ENCODE data around the gene CNTN5.

The CNTN5 gene

GRCh38 chr11:99391245-99391644, 370.5 kb downstream of the CNTN5 start:
- ATAC-seq, result no peak
- TF ChIP-seq OSR1 (CRISPR knock-in tag; IDR thresholded peaks at IDR 0.05) (no peak), PATZ1 (CRISPR knock-in tag; IDR thresholded peaks at IDR 0.05; ENCODE audit: borderline replicate concordance) (no peak), PPARA (CRISPR knock-in tag; IDR thresholded peaks at IDR 0.05; ENCODE audit: borderline replicate concordance) (no peak), CREB5 (CRISPR knock-in tag; IDR thresholded peaks at IDR 0.05; ENCODE audit: low read depth) (no peak), CSDC2 (CRISPR knock-in tag; IDR thresholded peaks at IDR 0.05) (no peak), CSRNP3 (CRISPR knock-in tag; IDR thresholded peaks at IDR 0.05) (no peak), ESRRG (CRISPR knock-in tag; IDR thresholded peaks at IDR 0.05) (no peak), BACH2 (CRISPR knock-in tag; IDR thresholded peaks at IDR 0.05; ENCODE audit: borderline replicate concordance) (no peak), ARNTL (CRISPR knock-in tag; IDR thresholded peaks at IDR 0.05; ENCODE audit: borderline replicate concordance, low read depth) (no peak), ZNF70 (CRISPR knock-in tag; IDR thresholded peaks at IDR 0.05) (no peak), TCF4 (CRISPR knock-in tag; IDR thresholded peaks at IDR 0.05; ENCODE audit: borderline replicate concordance) (no peak), ZFP3 (CRISPR knock-in tag; IDR thresholded peaks at IDR 0.05) (no peak), RARB (CRISPR knock-in tag; IDR thresholded peaks at IDR 0.05) (no peak), TOX (CRISPR knock-in tag; IDR thresholded peaks at IDR 0.05; ENCODE audit: borderline replicate concordance) (no peak), SNAI2 (CRISPR knock-in tag; IDR thresholded peaks at IDR 0.05) (no peak)

- no peak for TF ChIP-seq ZNF70 (CRISPR knock-in tag; IDR thresholded peaks at IDR 0.05)
- TF ChIP-seq TOX (CRISPR knock-in tag; IDR thresholded peaks at IDR 0.05; ENCODE audit: borderline replicate concordance), result no peak
- ATAC-seq, result no peak
Measured at GRCh38 chr11:99406345-99406744, 385.6 kb downstream of the CNTN5 start.

- ATAC-seq, result no peak
- TF ChIP-seq ZC3H10 (CRISPR knock-in tag; IDR thresholded peaks at IDR 0.05) (no peak), ZFP30 (CRISPR knock-in tag; IDR thresholded peaks at IDR 0.05) (no peak), ZNF70 (CRISPR knock-in tag; IDR thresholded peaks at IDR 0.05) (no peak)
Measured at GRCh38 chr11:99410636-99411035, 389.9 kb downstream of the CNTN5 start.

- TF ChIP-seq ESRRG (CRISPR knock-in tag; IDR thresholded peaks at IDR 0.05) (no peak), ZFP3 (CRISPR knock-in tag; IDR thresholded peaks at IDR 0.05) (no peak), RARB (CRISPR knock-in tag; IDR thresholded peaks at IDR 0.05) (no peak), ZNF8 (CRISPR knock-in tag; IDR thresholded peaks at IDR 0.05) (no peak), PATZ1 (CRISPR knock-in tag; IDR thresholded peaks at IDR 0.05; ENCODE audit: borderline replicate concordance) (no peak), ARNTL (CRISPR knock-in tag; IDR thresholded peaks at IDR 0.05; ENCODE audit: borderline replicate concordance, low read depth) (no peak), TCF4 (CRISPR knock-in tag; IDR thresholded peaks at IDR 0.05; ENCODE audit: borderline replicate concordance) (no peak), ZNF70 (CRISPR knock-in tag; IDR thresholded peaks at IDR 0.05) (no peak)
- no peak for ATAC-seq
Measured at GRCh38 chr11:99418927-99419720, 398.4 kb downstream of the CNTN5 start.

- no peak for ATAC-seq
- TF ChIP-seq TOX (CRISPR knock-in tag; IDR thresholded peaks at IDR 0.05; ENCODE audit: borderline replicate concordance) (no peak), POU6F1 (CRISPR knock-in tag; IDR thresholded peaks at IDR 0.05; ENCODE audit: borderline replicate concordance, low read depth) (no peak), BACH2 (CRISPR knock-in tag; IDR thresholded peaks at IDR 0.05; ENCODE audit: borderline replicate concordance) (no peak), PATZ1 (CRISPR knock-in tag; IDR thresholded peaks at IDR 0.05; ENCODE audit: borderline replicate concordance) (no peak), ZNF8 (CRISPR knock-in tag; IDR thresholded peaks at IDR 0.05) (no peak), PPARA (CRISPR knock-in tag; IDR thresholded peaks at IDR 0.05; ENCODE audit: borderline replicate concordance) (no peak)
Measured at GRCh38 chr11:99419991-99420390, 399.2 kb downstream of the CNTN5 start.

All from SK-N-SH treated with all-trans-retinoic acid at 6 μM for 48 hours (cell line).